DND-41 (cell line): ENCODE results near the gene PLPP6.
A peak's percentile ranks its signal among the peaks of the same experiment; 100 is the strongest.

Source experiments
- ATAC-seq: fragments of 200-7000 bp; cut with Tn5 transposase; 3 replicates; pipeline ENCODE4 v1.9.1; 2021; ENCODE audit warnings: low read depth; ENCODE audit not compliant: insufficient read depth
- DNase-seq: peaks from one replicate; pipeline ENCODE4 v3.0.0-alpha.2; 2020
- H2AFZ ChIP-seq: 2 replicates; pipeline ENCODE4 v1.6.0; 2012; ENCODE audit warnings: low read depth, low read length
- H3K27ac ChIP-seq: 2 replicates; pipeline ENCODE4 v1.5.1; 2012; ENCODE audit warnings: low read length, inconsistent platforms
- H3K27me3 ChIP-seq: fragments of 200-600 bp; sonication (generic); 2 replicates; pipeline ENCODE4 v1.6.0; 2012; ENCODE audit warnings: low read length, mild to moderate bottlenecking, inconsistent platforms; ENCODE audit not compliant: insufficient read depth, poor library complexity
- H3K36me3 ChIP-seq: 2 replicates; pipeline ENCODE4 v1.5.1; 2012; ENCODE audit warnings: low read length, inconsistent platforms; ENCODE audit not compliant: insufficient read depth
- H3K4me1 ChIP-seq: 2 replicates; pipeline ENCODE4 v1.5.1; 2012; ENCODE audit warnings: mild to moderate bottlenecking, low read length; ENCODE audit not compliant: insufficient read depth
- H3K4me2 ChIP-seq: 2 replicates; pipeline ENCODE4 v1.6.0; 2012; ENCODE audit warnings: mild to moderate bottlenecking, moderate library complexity, low read length, inconsistent platforms; ENCODE audit not compliant: insufficient read depth
- H3K4me3 ChIP-seq, 2 experiments: fragments of 200-600 bp in 1 of 2; shearing (Covaris generic) in 1 of 2; 2 replicates each; pipeline ENCODE4 v1.5.1; 2012 to 2016; ENCODE audit warnings: inconsistent platforms in 2 of 2, low read length in 2 of 2, mild to moderate bottlenecking in 2 of 2, low read depth in 1 of 2, moderate library complexity in 1 of 2
- H3K79me2 ChIP-seq: 2 replicates; pipeline ENCODE4 v1.6.0; 2012; ENCODE audit warnings: low read length, inconsistent platforms; ENCODE audit not compliant: insufficient read depth
- H3K9ac ChIP-seq: 2 replicates; pipeline ENCODE4 v1.6.0; 2012; ENCODE audit warnings: low read depth, mild to moderate bottlenecking, inconsistent platforms, low read length, moderate library complexity
- H3K9me3 ChIP-seq: 2 replicates; pipeline ENCODE4 v1.5.1; 2012; ENCODE audit warnings: low read length, moderate library complexity, mild to moderate bottlenecking, inconsistent platforms; ENCODE audit not compliant: insufficient read depth, severe bottlenecking
- H4K20me1 ChIP-seq: 2 replicates; pipeline ENCODE4 v1.6.0; 2012; ENCODE audit warnings: low read length; ENCODE audit not compliant: insufficient read depth
- CTCF ChIP-seq: IDR thresholded peaks from 2 replicates; pipeline ENCODE4 v1.5.1; 2012; ENCODE audit warnings: borderline replicate concordance, low read length, moderate library complexity, mild to moderate bottlenecking; ENCODE audit not compliant: poor library complexity, severe bottlenecking; ENCODE audit errors: extremely low read depth
- EZH2 ChIP-seq: IDR thresholded peaks from 3 replicates; pipeline ENCODE4 v1.6.1; 2012; ENCODE audit warnings: borderline replicate concordance, low read depth, mild to moderate bottlenecking, moderate library complexity, low read length, inconsistent platforms; ENCODE audit not compliant: severe bottlenecking

PLPP6 gene

DNA sequence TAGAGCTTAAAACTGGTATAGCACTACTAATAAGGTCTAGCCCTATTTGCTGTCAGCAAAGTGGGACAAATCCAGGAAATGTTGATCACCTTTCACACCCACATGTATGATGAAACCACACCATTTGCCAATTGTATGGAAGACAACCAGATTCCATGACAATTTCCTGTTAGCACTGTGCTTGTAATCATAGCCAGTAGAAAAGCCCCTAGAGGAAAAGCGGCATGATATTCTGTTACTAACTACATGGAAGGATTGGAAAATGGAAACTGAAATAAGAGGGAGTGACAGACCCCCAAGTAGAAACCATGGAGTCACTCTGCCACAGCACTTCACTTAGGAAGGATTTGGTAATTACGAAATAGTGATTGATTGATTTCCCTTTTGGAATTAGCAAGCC lies 3.3 kb downstream of the PLPP6 start:
- H3K79me2 ChIP-seq = peaks cover 10% of the 10 kb centered on the region
- no peaks in the 10 kb centered on the region for H3K27me3 ChIP-seq
- H3K36me3 ChIP-seq = no peaks in the 10 kb centered on the region; the same call in 1 of the 2 replicates
- no peak overlapping the region for H3K9ac ChIP-seq
- TF ChIP-seq EZH2 (no peak), CTCF (no peak)
- no peak overlapping the region; the same call in 1 of the 2 replicates for H3K4me2 ChIP-seq
- no peak overlapping the region for H2AFZ ChIP-seq
- DNase-seq = no peak
- no peaks in the 10 kb centered on the region for H4K20me1 ChIP-seq
- peaks cover 37% of the 10 kb centered on the region for H3K4me1 ChIP-seq
- ATAC-seq = no peak
- no peak overlapping the region for H3K4me3 ChIP-seq
- no peak overlapping the region for H3K27ac ChIP-seq
- no peaks in the 10 kb centered on the region for H3K9me3 ChIP-seq

DNA sequence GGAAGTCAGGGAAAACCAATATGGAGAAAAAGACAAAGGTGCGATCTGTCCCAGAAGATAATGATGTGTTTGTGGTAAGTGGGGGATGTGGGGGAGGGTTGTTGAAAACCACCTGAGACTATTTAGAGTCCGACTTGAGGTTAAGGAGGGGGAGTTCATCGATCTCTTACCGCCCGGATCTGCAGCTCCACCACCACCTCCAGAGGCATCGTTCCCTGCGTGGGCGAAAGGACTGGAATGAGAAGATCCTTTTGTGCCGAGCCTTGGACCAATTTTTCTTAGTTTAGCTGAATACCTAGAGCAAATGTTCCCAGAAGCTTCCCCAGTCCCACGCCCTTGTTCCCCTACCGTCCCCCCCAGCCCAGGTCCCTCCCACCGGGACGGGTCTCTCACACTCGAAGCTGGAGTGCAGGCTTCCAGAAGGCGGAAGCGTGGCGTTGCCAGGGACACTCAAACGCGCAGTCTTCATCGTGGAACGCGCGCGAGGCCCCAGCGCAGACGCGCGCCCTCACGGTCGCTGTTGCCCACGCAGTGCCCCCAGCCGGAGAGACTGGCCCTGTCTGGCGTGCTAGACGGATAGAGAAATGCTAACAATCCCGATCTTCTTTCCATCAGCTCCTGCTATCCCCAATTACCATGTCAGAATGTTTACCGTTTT lies 4.1 kb downstream of the PLPP6 start, which contains the start of gene SPATA6L:
Gene SPATA6L, minus strand, starts transcription at position 439 of the 658 bp plus-strand sequence. Its CDS starts 230 bp downstream, at position 209.
- peaks cover 10% of the 10 kb centered on the region for H3K79me2 ChIP-seq
- H3K9ac ChIP-seq = no peak within 1 kb of the TSS
- no peak within 1 kb of the TSS for H3K27ac ChIP-seq
- no peak within 1 kb of the TSS for H3K4me2 ChIP-seq
- H3K4me3 ChIP-seq = no peak within 1 kb of the TSS
- H4K20me1 ChIP-seq = no peaks in the 10 kb centered on the region
- ATAC-seq = no peak
- no peaks in the 10 kb centered on the region for H3K9me3 ChIP-seq
- no peaks in the 10 kb centered on the region for H3K27me3 ChIP-seq
- TF ChIP-seq CTCF (no peak), EZH2 (no peak)
- H2AFZ ChIP-seq = no peak within 1 kb of the TSS
- no peaks in the 10 kb centered on the region; the same call in 1 of the 2 replicates for H3K36me3 ChIP-seq
- peaks cover 35% of the 10 kb centered on the region for H3K4me1 ChIP-seq
- no peak for DNase-seq

GRCh38 chr9:4667681-4668080 lies 5.6 kb downstream of the PLPP6 start:
- Histone ChIP-seq H3K4me2 (no peak overlapping the region), H3K27ac (no peak overlapping the region), H3K79me2 (peaks cover 7% of the 10 kb centered on the region), H3K4me3 (no peak overlapping the region), H3K4me1 (peaks cover 23% of the 10 kb centered on the region), H3K9me3 (no peaks in the 10 kb centered on the region), H3K36me3 (no peaks in the 10 kb centered on the region), H4K20me1 (no peaks in the 10 kb centered on the region), H3K9ac (no peak overlapping the region), H2AFZ (no peak overlapping the region), H3K27me3 (no peaks in the 10 kb centered on the region)
- ATAC-seq (peak; percentile 73), DNase-seq (no peak)
- TF ChIP-seq CTCF (no peak), EZH2 (no peak)

DNA sequence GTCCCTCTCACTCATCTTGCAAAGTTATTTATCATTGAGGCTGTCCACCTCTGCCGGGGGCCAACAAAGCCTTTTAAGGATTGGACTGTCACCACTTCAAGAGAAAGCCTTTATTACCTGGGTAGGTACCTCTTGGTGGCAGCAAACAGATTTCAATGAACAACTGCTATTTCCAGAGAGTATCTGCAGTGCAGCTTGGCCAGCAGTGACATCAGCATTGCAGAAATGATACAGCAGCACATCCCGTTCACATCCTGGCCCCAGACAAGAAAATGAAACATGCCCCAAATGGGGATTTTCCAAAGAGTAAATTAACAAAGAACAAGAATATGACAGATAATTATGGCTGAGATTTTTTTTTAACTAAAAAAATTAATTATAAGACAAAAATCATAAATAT lies 6.5 kb downstream of the PLPP6 start:
- H3K79me2 ChIP-seq = no peaks in the 10 kb centered on the region
- no peak for ATAC-seq
- H3K4me2 ChIP-seq = no peak overlapping the region
- H3K9me3 ChIP-seq = no peaks in the 10 kb centered on the region
- no peak overlapping the region for H3K27ac ChIP-seq
- no peak overlapping the region for H2AFZ ChIP-seq
- H4K20me1 ChIP-seq = no peaks in the 10 kb centered on the region
- no peaks in the 10 kb centered on the region for H3K27me3 ChIP-seq
- DNase-seq = no peak
- no peak overlapping the region for H3K9ac ChIP-seq
- H3K4me3 ChIP-seq = no peak overlapping the region
- TF ChIP-seq EZH2 (no peak), CTCF (no peak)
- no peaks in the 10 kb centered on the region for H3K36me3 ChIP-seq
- H3K4me1 ChIP-seq = peaks cover 14% of the 10 kb centered on the region
